HEK293 (cell line): ENCODE data around the gene LITAFD.

ENCODE experiments used
- CTCF ChIA-PET: fragments of 350-600 bp; formaldehyde crosslinking; extraction: SDS; loops from one replicate; lab custom pipeline; 2021; ENCODE audit warnings: antibody characterized with exemption; lab: Yijun Ruan, JAX
- POLR2A ChIA-PET: fragments of 300-600 bp; formaldehyde crosslinking; extraction: SDS; loops from one replicate; lab custom pipeline; 2020; ENCODE audit warnings: antibody characterized with exemption, inconsistent platforms; lab: Yijun Ruan, JAX
- H3K27ac ChIP-seq: fragments of 200-500 bp; sonication (Bioruptor generic); 2 replicates; pipeline ENCODE4 v1.5.1; 2014; ENCODE audit warnings: low read depth, low read length, control low read depth, inconsistent platforms; ENCODE audit errors: extremely low read depth
- H3K36me3 ChIP-seq, 2 experiments: fragments of 200-500 bp in 1 of 2; sonication (Bioruptor generic) in 1 of 2; 1 replicate in 1 of 2; 2 replicates in 1 of 2; pipeline ENCODE4 v1.5.1; 2014 to 2017; ENCODE audit warnings: inconsistent platforms in 2 of 2, low read length in 2 of 2; ENCODE audit not compliant: control insufficient read depth in 2 of 2, insufficient read depth in 1 of 2
- H3K4me1 ChIP-seq: fragments of 200-500 bp; sonication (Bioruptor generic); 2 replicates; pipeline ENCODE4 v1.5.1; 2014; ENCODE audit warnings: mild to moderate bottlenecking, low read length, inconsistent platforms; ENCODE audit not compliant: control insufficient read depth, insufficient read depth
- H3K4me3 ChIP-seq: 2 replicates; pipeline ENCODE4 v1.5.1; 2011; ENCODE audit warnings: low read depth, mild to moderate bottlenecking, control low read depth, low read length, moderate library complexity
- H3K9me3 ChIP-seq: fragments of 200-500 bp; sonication (Bioruptor generic); 2 replicates; pipeline ENCODE4 v1.5.1; 2014; ENCODE audit warnings: low read depth, low read length, inconsistent platforms; ENCODE audit not compliant: control insufficient read depth, insufficient read depth
- AEBP2 ChIP-seq: fragments of 450-650 bp; formaldehyde crosslinking; IDR thresholded peaks from 2 replicates; pipeline ENCODE4 v1.5.1; 2016; ENCODE audit warnings: missing biosample characterization, missing genetic modification characterization, borderline replicate concordance
- BCL11A ChIP-seq: fragments of 450-650 bp; formaldehyde crosslinking; IDR thresholded peaks from 2 replicates; pipeline ENCODE4 v1.5.1; 2016; ENCODE audit warnings: low read depth, missing biosample characterization, missing genetic modification characterization
- FEZF1 ChIP-seq: fragments of 450-650 bp; formaldehyde crosslinking; IDR thresholded peaks from 2 replicates; pipeline ENCODE4 v1.5.1; 2016; ENCODE audit warnings: missing biosample characterization, missing genetic modification characterization
- GLIS1 ChIP-seq: fragments of 450-650 bp; formaldehyde crosslinking; IDR thresholded peaks from 2 replicates; pipeline ENCODE4 v1.5.1; 2016; ENCODE audit warnings: missing biosample characterization, missing genetic modification characterization
- KLF1 ChIP-seq: fragments of 450-650 bp; formaldehyde crosslinking; IDR thresholded peaks from 2 replicates; pipeline ENCODE4 v1.5.1; 2016; ENCODE audit warnings: missing biosample characterization, missing genetic modification characterization
- KLF16 ChIP-seq: fragments of 450-650 bp; formaldehyde crosslinking; IDR thresholded peaks from 2 replicates; pipeline ENCODE4 v1.5.1; 2017; ENCODE audit warnings: missing biosample characterization, missing genetic modification characterization
- SCRT1 ChIP-seq: fragments of 450-650 bp; formaldehyde crosslinking; IDR thresholded peaks from 2 replicates; pipeline ENCODE4 v1.5.1; 2016; ENCODE audit warnings: missing biosample characterization, missing genetic modification characterization, borderline replicate concordance
- SCRT2 ChIP-seq: fragments of 450-650 bp; formaldehyde crosslinking; IDR thresholded peaks from 2 replicates; pipeline ENCODE4 v1.5.1; 2016; ENCODE audit warnings: missing biosample characterization, missing genetic modification characterization
- ZBTB21 ChIP-seq: fragments of 450-650 bp; formaldehyde crosslinking; IDR thresholded peaks from 2 replicates; pipeline ENCODE4 v1.5.1; 2017; ENCODE audit warnings: missing biosample characterization, missing genetic modification characterization
- ZBTB7A ChIP-seq: fragments of 450-650 bp; formaldehyde crosslinking; IDR thresholded peaks from 2 replicates; pipeline ENCODE4 v1.5.1; 2016; ENCODE audit warnings: low read depth, missing biosample characterization, missing genetic modification characterization
- ZNF169 ChIP-seq: fragments of 450-650 bp; formaldehyde crosslinking; IDR thresholded peaks from 2 replicates; pipeline ENCODE4 v1.5.1; 2016; ENCODE audit warnings: missing biosample characterization, missing genetic modification characterization
- ZNF211 ChIP-seq: fragments of 450-650 bp; formaldehyde crosslinking; IDR thresholded peaks from 2 replicates; pipeline ENCODE4 v1.5.1; 2016; ENCODE audit warnings: low read depth, missing biosample characterization, missing genetic modification characterization
- ZNF426 ChIP-seq: fragments of 450-650 bp; formaldehyde crosslinking; IDR thresholded peaks from 2 replicates; pipeline ENCODE4 v1.5.1; 2017; ENCODE audit warnings: missing biosample characterization, missing genetic modification characterization, mild to moderate bottlenecking, inconsistent platforms, moderate library complexity
- ZNF449 ChIP-seq: fragments of 450-650 bp; formaldehyde crosslinking; IDR thresholded peaks from 2 replicates; pipeline ENCODE4 v1.5.1; 2017; ENCODE audit warnings: missing biosample characterization, mild to moderate bottlenecking, missing genetic modification characterization, moderate library complexity
- ZNF48 ChIP-seq: fragments of 450-650 bp; formaldehyde crosslinking; IDR thresholded peaks from 2 replicates; pipeline ENCODE4 v1.5.1; 2016; ENCODE audit warnings: missing biosample characterization, missing genetic modification characterization
- ZNF514 ChIP-seq: fragments of 450-650 bp; formaldehyde crosslinking; IDR thresholded peaks from 2 replicates; pipeline ENCODE4 v1.5.1; 2016; ENCODE audit warnings: missing biosample characterization, missing genetic modification characterization
- ZNF560 ChIP-seq: fragments of 450-650 bp; formaldehyde crosslinking; IDR thresholded peaks from 2 replicates; pipeline ENCODE4 v1.5.1; 2017; ENCODE audit warnings: missing biosample characterization, missing genetic modification characterization, borderline replicate concordance
- ZNF571 ChIP-seq: fragments of 450-650 bp; formaldehyde crosslinking; IDR thresholded peaks from 2 replicates; pipeline ENCODE4 v1.5.0; 2017; ENCODE audit warnings: missing biosample characterization, missing genetic modification characterization
- ZNF585B ChIP-seq: fragments of 450-650 bp; formaldehyde crosslinking; IDR thresholded peaks from 2 replicates; pipeline ENCODE4 v1.5.1; 2016; ENCODE audit warnings: missing biosample characterization, missing genetic modification characterization
- ZNF610 ChIP-seq: fragments of 450-650 bp; formaldehyde crosslinking; IDR thresholded peaks from 2 replicates; pipeline ENCODE4 v1.5.1; 2016; ENCODE audit warnings: missing biosample characterization, missing genetic modification characterization, borderline replicate concordance
- ZNF639 ChIP-seq: fragments of 450-650 bp; formaldehyde crosslinking; IDR thresholded peaks from 2 replicates; pipeline ENCODE4 v1.5.1; 2016; ENCODE audit warnings: missing biosample characterization, missing genetic modification characterization
- ZNF76 ChIP-seq: fragments of 450-650 bp; formaldehyde crosslinking; IDR thresholded peaks from 2 replicates; pipeline ENCODE4; 2016; ENCODE audit warnings: low read depth, missing biosample characterization, missing genetic modification characterization, borderline replicate concordance
- ZNF843 ChIP-seq: fragments of 450-650 bp; formaldehyde crosslinking; IDR thresholded peaks from 2 replicates; pipeline ENCODE4 v1.5.1; 2016; ENCODE audit warnings: missing biosample characterization, missing genetic modification characterization
- TF ChIP-seq, protein P1 (sequence below): fragments of 450-650 bp; formaldehyde crosslinking; IDR thresholded peaks from 2 replicates; pipeline ENCODE4 v1.5.1; 2017; ENCODE audit warnings: missing biosample characterization, missing genetic modification characterization
- TF ChIP-seq, protein P2 (sequence below): fragments of 450-650 bp; formaldehyde crosslinking; IDR thresholded peaks from 2 replicates; pipeline ENCODE4 v1.5.1; 2017; ENCODE audit warnings: missing biosample characterization, missing genetic modification characterization
- TF ChIP-seq, protein P3 (sequence below): fragments of 450-650 bp; formaldehyde crosslinking; IDR thresholded peaks from 2 replicates; pipeline ENCODE4 v1.5.1; 2016; ENCODE audit warnings: missing biosample characterization, missing genetic modification characterization

The LITAFD gene

DNA sequence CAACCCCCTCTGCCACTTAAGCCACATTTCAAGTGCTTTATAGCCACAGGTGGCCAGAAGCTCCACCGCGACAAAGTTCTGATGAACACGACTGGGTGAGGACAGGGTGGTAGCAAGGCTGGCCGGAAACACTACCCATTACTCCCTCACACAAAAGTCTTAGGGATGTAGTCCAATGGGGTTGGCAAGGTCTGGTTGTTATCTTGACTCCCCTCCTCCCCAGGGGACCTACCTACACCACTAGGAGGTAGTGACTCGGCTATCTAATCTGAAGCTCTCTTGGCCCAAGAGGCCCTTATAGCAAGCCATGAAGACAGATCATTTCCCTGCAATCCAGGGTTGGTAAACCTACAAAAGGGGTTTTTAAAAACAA is 8.4 kb downstream of the LITAFD start:
- no peak for TF ChIP-seq AEBP2 (tag by site-specific recombination)
- TF ChIP-seq ZNF48 (tag by site-specific recombination) = no peak
- TF ChIP-seq, protein P1, sequence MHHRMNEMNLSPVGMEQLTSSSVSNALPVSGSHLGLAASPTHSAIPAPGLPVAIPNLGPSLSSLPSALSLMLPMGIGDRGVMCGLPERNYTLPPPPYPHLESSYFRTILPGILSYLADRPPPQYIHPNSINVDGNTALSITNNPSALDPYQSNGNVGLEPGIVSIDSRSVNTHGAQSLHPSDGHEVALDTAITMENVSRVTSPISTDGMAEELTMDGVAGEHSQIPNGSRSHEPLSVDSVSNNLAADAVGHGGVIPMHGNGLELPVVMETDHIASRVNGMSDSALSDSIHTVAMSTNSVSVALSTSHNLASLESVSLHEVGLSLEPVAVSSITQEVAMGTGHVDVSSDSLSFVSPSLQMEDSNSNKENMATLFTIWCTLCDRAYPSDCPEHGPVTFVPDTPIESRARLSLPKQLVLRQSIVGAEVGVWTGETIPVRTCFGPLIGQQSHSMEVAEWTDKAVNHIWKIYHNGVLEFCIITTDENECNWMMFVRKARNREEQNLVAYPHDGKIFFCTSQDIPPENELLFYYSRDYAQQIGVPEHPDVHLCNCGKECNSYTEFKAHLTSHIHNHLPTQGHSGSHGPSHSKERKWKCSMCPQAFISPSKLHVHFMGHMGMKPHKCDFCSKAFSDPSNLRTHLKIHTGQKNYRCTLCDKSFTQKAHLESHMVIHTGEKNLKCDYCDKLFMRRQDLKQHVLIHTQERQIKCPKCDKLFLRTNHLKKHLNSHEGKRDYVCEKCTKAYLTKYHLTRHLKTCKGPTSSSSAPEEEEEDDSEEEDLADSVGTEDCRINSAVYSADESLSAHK (tag by site-specific recombination) = no peak
- no peak for TF ChIP-seq ZNF76 (tag by site-specific recombination)
- TF ChIP-seq ZNF169 (tag by site-specific recombination) = no peak
- TF ChIP-seq GLIS1 (tag by site-specific recombination) = peak; percentile 45
- no peak for TF ChIP-seq ZNF843 (tag by site-specific recombination)
- TF ChIP-seq KLF1 (tag by site-specific recombination) = no peak
- TF ChIP-seq ZBTB21 (tag by site-specific recombination) = no peak
- TF ChIP-seq, protein P2, sequence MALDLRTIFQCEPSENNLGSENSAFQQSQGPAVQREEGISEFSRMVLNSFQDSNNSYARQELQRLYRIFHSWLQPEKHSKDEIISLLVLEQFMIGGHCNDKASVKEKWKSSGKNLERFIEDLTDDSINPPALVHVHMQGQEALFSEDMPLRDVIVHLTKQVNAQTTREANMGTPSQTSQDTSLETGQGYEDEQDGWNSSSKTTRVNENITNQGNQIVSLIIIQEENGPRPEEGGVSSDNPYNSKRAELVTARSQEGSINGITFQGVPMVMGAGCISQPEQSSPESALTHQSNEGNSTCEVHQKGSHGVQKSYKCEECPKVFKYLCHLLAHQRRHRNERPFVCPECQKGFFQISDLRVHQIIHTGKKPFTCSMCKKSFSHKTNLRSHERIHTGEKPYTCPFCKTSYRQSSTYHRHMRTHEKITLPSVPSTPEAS (tag by site-specific recombination) = no peak
- TF ChIP-seq ZBTB7A (tag by site-specific recombination) = no peak
- no peak for TF ChIP-seq KLF16 (tag by site-specific recombination)
- TF ChIP-seq SCRT2 (tag by site-specific recombination) = 0 out of 2 replicates have a peak, but pooled peaks have one; percentile 38
- TF ChIP-seq, protein P3, sequence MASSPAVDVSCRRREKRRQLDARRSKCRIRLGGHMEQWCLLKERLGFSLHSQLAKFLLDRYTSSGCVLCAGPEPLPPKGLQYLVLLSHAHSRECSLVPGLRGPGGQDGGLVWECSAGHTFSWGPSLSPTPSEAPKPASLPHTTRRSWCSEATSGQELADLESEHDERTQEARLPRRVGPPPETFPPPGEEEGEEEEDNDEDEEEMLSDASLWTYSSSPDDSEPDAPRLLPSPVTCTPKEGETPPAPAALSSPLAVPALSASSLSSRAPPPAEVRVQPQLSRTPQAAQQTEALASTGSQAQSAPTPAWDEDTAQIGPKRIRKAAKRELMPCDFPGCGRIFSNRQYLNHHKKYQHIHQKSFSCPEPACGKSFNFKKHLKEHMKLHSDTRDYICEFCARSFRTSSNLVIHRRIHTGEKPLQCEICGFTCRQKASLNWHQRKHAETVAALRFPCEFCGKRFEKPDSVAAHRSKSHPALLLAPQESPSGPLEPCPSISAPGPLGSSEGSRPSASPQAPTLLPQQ (tag by site-specific recombination) = no peak
- no peak for TF ChIP-seq ZNF585B (tag by site-specific recombination)
- no peak for TF ChIP-seq ZNF571 (tag by site-specific recombination)
- TF ChIP-seq FEZF1 (tag by site-specific recombination) = no peak
- TF ChIP-seq ZNF639 (tag by site-specific recombination) = no peak
- TF ChIP-seq ZNF211 = no peak
- no peak for TF ChIP-seq ZNF449 (tag by site-specific recombination)
- TF ChIP-seq BCL11A (tag by site-specific recombination) = no peak
- TF ChIP-seq ZNF426 (tag by site-specific recombination) = no peak
- TF ChIP-seq ZNF610 (tag by site-specific recombination) = no peak
- TF ChIP-seq SCRT1 (tag by site-specific recombination) = 0 out of 2 replicates have a peak, but pooled peaks have one; percentile 12
- TF ChIP-seq ZNF560 (tag by site-specific recombination) = no peak
- no peak for TF ChIP-seq ZNF514 (tag by site-specific recombination)
- Histone ChIP-seq H3K27ac (no peak overlapping the region), H3K36me3 (peaks cover 12 to 80% of the 10 kb centered on the region in 2 experiments), H3K4me3 (no peak overlapping the region), H3K4me1 (no peaks in the 10 kb centered on the region), H3K9me3 (no peaks in the 10 kb centered on the region)
- ChIA-PET CTCF (interaction anchor here (1.2 to 1.5 kb wide), 3 partner anchors 9 to 323 kb away, joined by 3 to 9 read pairs (median 5); no protein-coding TSS in a partner anchor), POLR2A (interaction anchor here (0.5 to 1.8 kb wide), 3 partner anchors 19 to 113 kb away, joined by 3 to 5 read pairs (median 3); partner anchors contain the start of gene CARHSP1)
